ENCODE measurements around the gene ADK.

ADK gene

GRCh38 chr10:74683621-74684364 lies 532.8 kb downstream of the ADK start:
- peak; percentile 66 for DNase-seq

GRCh38 chr10:74684462-74684861 lies 533.4 kb downstream of the ADK start:
- no peak for DNase-seq

GRCh38 chr10:74685564-74685963 lies 534.5 kb downstream of the ADK start:
- no peak for DNase-seq

GRCh38 chr10:74690393-74690792 lies 539.4 kb downstream of the ADK start:
- no peak for DNase-seq

GRCh38 chr10:74691164-74691563 lies 540.1 kb downstream of the ADK start:
- no peak for DNase-seq

DNA sequence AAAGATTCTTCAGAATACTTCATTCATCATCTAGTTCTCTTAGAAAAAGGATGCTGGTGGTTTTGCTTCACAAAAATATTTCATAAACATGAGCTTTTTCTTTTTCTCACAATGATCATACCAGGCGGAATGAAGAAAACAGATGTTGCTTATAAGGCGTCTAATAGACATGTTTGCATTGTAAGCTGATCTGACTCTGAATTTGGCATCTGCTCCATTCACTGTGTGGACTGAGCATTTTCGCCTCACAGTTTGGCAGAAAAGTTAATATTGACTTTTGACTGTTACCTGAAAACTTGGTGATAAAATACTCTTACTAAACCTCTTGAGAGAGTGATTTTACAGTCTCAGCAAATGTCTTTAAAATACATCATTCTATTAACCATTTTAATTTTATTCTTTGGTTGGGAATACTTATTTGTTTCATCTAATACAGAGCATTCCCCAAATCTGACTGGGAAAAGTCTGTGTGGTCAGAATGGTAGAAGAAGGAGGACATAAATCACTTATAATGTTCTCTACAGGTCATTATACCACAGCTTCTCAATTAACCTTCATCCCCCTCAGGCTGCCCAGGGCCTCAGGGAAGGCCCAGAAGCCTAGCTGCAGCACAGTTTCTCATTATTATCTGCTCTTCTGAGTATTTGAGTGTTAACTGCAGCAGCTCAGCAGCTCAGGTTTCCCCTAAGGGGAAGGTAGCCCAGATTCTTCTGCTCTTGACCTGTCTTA lies 553.8 kb downstream of the ADK start:
- DNase-seq: peak; percentile 89

DNA sequence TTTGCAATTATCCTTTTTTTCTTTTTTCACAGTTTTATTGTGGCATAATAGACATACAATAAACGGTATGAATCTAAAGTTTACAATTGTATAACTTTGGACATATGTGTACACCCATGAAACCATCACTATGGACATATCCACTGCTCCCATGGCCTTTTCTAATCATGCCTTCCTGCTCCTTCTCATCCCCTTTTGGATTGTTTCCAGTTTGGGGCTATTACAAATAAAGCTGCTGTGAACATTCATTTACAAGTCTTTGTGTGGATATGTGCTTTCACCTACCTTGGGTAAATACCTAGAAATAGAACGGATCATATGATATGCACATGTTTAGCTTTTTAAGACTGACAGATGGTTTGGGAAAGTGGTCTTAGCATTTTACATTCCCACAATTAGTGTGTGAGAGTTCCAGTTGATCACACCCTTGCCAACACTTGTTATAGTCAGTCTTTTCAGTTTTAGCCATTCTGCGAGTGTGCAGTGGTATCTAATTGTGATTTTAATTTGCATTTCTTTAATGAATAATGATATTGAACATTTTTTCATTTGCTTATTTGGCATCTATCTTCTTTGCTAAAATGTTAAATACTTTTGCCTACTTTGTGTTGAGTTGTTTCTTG lies 554.4 kb downstream of the ADK start:
- DNase-seq: peak; percentile 87

DNA sequence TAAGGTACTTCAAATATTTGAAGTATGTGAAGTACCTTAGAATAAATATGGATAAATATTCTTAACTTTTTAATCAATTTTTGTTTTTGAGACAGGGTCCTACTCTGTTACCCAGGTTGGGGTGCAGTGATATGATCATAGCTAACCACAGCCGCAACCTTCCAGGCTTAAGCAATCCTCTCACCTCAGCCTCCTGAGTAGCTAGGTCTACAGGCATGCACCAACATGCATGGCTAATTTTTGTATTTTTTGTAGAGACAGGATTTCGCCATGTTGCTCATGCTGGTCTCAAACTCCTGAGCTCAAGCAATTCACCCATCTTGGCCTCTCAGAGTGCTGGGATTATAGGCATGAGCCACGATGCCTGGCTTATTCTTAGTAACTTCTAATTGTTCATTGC lies 555.9 kb downstream of the ADK start:
- DNase-seq: no peak

- DNase-seq: no peak
These were observed 557.2 kb downstream of the ADK start for GRCh38 chr10:74708246-74708645.

DNA sequence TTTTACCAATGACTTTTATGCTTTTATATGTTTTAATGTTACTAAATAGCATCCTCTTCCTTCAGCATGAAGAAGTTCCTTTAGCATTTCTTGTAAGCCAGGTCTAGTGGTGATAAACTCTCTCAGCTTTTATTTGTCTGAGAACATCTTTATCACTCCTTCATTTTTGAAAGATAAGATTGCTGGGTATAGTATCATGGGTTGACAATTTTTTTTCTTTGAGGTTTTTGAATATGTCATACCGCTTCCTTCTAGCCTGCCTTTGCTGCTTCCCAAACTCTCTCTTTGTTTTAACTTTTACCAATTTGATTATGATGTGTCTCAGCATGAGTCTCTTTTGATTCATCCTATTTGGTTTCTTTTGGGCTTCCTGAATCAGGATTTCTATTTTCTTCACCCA lies 567.2 kb downstream of the ADK start:
- DNase-seq: no peak

DNA sequence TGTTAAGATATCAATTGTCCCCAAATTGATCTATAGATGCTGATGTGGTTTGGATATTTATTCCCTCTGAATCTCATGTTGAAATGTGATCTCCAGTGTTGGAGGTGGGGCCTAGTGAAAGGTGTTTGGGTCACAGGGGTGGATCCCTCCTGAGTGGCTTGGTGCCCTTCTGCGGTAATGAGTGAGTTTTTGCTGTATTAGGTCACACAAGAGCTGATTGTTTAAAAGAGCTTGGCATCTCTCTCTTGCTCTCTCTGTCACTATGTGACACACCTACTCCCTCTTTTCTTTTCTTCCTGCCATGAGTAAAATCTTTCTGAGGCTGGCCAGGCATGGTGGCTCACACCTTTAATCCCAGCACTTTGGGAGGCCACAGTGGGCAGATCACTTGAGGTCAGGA lies 577.2 kb downstream of the ADK start:
- no peak for DNase-seq

DNA sequence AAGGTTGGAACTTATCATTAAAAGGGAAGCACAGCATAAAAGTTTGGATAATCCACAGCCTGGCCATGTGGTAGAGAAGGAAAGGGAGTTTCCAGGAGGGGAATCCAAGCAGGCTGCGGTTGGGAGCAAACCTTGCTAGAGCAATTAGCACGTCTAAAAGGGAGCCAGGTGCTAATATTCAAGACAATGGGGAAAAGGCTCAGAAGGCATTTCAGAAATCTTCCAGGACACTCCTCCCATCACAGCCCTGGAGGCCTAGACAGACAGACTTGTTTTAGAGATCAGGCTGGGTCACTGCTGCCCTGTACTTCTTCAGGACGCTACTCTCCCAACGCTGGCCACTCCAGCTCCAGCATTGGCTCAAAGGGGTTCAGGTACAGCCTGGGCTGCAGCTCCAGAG lies 579.2 kb downstream of the ADK start:
- no peak for DNase-seq

DNA sequence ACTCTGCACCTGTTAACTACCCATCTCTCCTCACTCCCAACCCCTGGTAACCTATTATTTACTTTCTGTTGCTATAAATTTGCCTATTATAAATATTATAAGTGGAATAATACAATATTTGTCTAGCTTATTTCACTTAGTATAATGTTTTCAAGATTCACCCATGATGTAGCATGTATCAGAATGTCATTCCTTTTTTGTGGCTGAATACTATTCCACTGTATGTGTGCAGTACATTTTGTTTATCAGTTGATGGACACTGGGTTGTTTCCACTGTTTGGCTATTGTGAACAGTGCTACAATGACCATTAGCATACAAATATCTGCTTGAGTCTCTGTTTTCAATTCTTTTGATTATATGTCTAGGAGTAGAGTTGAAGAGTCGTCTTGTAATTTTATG lies 582.6 kb downstream of the ADK start:
- DNase-seq: no peak

GRCh38 chr10:74736029-74736428 lies 585.0 kb downstream of the ADK start:
- DNase-seq: no peak

- DNase-seq: no peak
These were observed 587.0 kb downstream of the ADK start for GRCh38 chr10:74738052-74738451.

DNA sequence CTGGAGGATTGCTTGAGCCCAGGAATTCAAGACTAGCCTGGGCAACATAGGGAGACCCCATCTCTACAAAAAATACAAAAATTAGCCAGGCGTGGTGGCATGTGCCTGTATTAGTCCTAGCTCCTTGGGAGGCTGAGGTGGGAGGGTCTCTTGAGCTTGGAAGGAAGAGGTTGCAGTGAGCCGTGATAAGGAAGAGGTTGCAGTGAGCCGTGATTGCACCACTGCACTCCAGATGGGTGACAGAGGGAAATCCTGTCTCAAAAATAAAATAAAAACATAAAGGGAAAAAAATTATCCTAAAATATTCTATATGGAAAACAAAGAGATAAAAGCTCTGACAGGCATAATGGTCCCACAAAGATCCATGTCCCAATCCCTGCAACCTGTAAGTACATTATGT lies 587.5 kb downstream of the ADK start:
- no peak for DNase-seq

DNA sequence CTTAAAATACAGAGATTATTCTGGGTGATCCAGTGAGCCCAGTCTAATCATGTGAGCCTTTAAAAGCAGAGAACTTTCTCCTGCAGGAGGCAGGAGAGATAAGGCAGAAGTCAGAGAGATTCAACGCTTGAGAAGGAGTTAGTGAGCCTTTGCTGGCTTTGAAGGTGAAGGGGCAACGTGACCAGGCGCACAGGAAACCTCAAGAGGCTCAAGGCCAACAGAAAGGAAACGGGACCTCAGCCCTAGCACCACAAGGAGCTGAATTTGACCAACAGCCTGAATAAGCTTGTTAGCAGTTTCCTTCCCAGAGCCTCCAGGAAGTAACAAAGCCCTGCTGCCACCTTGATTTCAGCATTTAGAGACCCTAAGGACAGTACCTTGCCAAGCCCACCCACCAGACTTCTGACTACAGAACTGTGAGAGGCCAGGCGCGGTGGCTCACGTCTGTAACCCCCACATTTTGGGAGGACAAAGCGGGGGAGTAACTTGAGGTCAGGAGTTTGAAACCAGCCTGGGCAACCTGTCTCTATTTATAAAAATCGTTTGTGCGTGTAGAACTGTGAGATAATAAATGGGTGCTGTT lies 588.1 kb downstream of the ADK start:
- no peak for DNase-seq

DNA sequence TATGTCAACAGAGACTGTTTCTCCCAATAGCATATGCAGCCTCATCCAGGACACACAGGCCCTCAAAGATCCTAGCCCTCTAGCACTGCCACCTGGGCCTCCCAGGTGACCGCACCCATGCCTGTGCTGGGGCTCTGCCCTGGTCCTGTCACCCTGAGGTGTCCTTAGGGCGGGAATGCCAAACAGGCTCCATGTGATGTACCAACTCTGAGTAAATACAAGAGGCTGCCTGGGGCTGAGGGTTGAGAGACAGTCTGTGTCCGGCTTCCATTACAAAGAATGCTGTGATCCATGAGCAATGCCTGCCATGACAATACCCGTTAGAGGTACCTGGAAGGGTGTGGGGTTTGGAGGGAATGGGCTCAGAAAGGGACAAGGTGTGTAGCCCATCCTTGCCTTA lies 592.4 kb downstream of the ADK start:
- DNase-seq: peak; percentile 39

- DNase-seq: no peak
These were observed 594.4 kb downstream of the ADK start for GRCh38 chr10:74745449-74745848.

DNA sequence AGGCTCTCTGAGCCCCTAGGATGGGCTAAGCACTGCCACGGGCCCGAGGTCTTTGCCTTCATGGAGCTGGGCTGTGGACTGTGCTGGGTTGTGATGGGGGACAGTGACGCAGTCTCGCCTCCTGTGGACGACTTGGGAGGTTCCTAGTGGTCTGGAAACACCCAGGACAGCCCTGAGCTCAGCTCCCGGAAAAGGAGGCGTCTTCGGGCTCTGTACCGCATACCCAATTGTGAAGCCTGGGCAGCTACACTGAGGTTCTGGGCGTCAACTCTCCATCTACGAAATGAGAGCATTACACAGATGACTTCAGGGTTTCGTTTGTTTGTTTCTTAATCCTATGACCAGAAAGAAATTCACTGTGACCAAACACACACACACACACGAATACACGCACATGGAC lies 595.8 kb downstream of the ADK start:
- DNase-seq: no peak

GRCh38 chr10:74748468-74749031 lies 597.5 kb downstream of the ADK start:
- DNase-seq: no peak

DNA sequence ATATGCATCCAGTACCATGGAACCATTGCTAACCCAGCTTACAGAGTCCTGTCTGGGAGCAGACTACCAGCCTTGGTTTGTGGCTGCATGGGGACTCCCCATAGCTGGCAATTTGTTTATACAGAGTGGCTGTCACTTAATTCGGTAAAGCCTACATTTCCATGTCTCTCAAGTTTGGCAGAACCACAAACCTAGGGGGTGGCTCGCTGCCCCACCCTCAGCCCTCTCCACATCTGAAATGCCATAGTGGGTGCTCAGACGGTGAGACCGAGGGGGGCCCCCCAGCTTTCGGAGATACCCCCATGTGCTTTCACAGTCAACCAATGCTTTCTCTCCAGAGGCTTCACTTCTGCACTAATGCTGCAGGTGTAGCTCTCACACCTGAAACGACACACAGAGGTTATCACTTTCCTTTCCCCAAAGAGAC lies 599.8 kb downstream of the ADK start:
- DNase-seq: no peak

- DNase-seq: no peak
These were observed 601.5 kb downstream of the ADK start for GRCh38 chr10:74752371-74753040.

Data from NCI-H146 (cell line).